Esophagus squamous epithelium (tissue), 5 donors: ENCODE results near the gene PHRF1. TPM values are rescaled to one million over a fixed set of nuclear protein-coding genes. Genes with fewer than 3 reads are reported as not detected.
A peak's percentile ranks its signal among the peaks of the same experiment; 100 is the strongest.

ENCODE experiments used
- DNase-seq: peaks from one replicate; lab custom pipeline; 2025; lab: John Stamatoyannopoulos, UW
- H3K27ac ChIP-seq, 4 donors: fragments of 200-600 bp; sonication (generic); one replicate each; pipeline ENCODE4 v1.5.1; 2016 to 2019; ENCODE audit warnings: mild to moderate bottlenecking in 1 of 4
- H3K27me3 ChIP-seq, 4 donors: fragments of 200-600 bp; sonication (generic); 1 replicate in 3 of 4; 2 replicates in 1 of 4; pipeline versions ENCODE4 v1.5.1 to v1.6.0; 2017 to 2021; ENCODE audit warnings: antibody characterized with exemption in 1 of 4
- H3K36me3 ChIP-seq, 3 donors: fragments of 200-600 bp; sonication (generic); one replicate each; pipeline ENCODE4 v1.5.1; 2016 to 2019
- H3K4me1 ChIP-seq, 3 donors: fragments of 200-600 bp; sonication (generic); one replicate each; pipeline ENCODE4 v1.5.1; 2017 to 2019
- H3K4me3 ChIP-seq, 4 donors: fragments of 200-600 bp; sonication (generic); 1 replicate in 3 of 4; 2 replicates in 1 of 4; pipeline ENCODE4 v1.5.1; 2016 to 2019; ENCODE audit warnings: mild to moderate bottlenecking in 2 of 4, moderate library complexity in 1 of 4
- H3K9me3 ChIP-seq, 3 donors: fragments of 200-600 bp; sonication (generic); one replicate each; pipeline ENCODE4 v1.5.1; 2016 to 2019
- POLR2A ChIP-seq, 4 donors: fragments of 450-650 bp; IDR thresholded peaks; one replicate each; pipeline ENCODE4 v1.6.1; 2017; ENCODE audit warnings: antibody characterized with exemption in 4 of 4, mild to moderate bottlenecking in 4 of 4, moderate library complexity in 3 of 4
- WGBS, 2 donors: methylation state at CpG; one replicate each; pipeline ENCODE4 v1.1.5; 2018; 5-methylcytosine and 5-hydroxymethylcytosine counted together
- intact Hi-C: fragments of 100-400 bp; cut with DNase I; formaldehyde crosslinking; loops from one replicate; pipeline ENCODE4 v1.15.0; 2022
- total RNA-seq, 4 donors: library from RNA; depleted of rRNA; stranded (reverse); fragments of >200 nt; gene quantifications; one replicate each; pipeline ENCODE4 v1.1.0, GENCODE V29; 2016
- TF ChIP-seq, protein P1 (sequence below), 6 experiments: fragments of 450-650 bp in 4 of 6; fragments of 200-600 bp in 2 of 6; sonication (generic) in 2 of 6; IDR thresholded peaks; one replicate each; pipeline ENCODE4 v1.5.1; 2016 to 2019; ENCODE audit warnings: antibody characterized with exemption in 6 of 6, mild to moderate bottlenecking in 4 of 6, moderate library complexity in 4 of 6
- donor health status: DM: yes; HTN: yes; CAD: no.

Gene PHRF1
- total RNA-seq, 4 donors from 2014 or later, result 11.7 to 30.6 (median 24.2) TPM

DNA sequence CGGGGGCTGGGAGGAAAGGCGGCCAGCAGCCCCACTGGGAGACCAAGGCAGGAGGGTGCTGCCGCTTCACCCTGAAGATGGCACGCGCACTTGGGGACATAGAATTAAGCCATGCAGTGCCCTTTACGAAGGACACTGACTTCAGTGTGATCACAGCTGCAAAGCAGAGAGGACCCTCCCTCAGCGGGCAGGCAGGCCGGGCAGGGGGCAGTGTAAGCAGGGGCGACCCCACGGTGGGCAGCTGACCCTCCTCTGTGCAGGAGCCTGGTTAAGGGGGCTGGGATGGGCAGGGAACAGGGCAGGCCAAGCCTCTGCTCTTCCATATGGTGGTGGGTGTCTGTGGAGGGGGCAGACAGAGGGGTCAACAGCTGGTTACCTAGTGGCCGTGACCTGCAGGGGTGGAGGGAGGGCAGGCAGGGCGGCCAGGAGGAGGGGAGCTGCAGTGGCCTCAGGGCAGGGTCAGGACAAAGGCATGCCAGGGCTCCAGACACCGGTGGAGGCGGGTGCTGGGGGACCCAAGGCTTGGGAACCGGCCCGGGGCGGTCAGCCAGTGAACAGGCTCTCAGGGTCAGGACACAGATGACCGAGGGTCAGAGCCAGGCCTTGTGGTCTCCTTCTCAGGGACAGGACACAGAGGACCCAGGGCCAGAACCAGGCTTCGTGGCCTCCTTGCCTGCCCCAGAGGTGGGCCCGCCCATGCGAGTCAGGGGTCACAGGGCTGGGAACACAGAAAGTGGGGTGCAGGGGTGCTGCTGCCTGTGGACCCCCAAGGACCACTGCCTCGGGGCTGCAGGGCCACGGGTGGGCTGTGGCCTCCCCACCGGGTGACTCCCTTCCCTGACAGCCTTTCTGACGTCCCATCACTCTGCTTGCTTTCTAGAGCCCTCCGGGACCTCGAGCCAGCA is 22.9 kb upstream of the PHRF1 start:
- TF ChIP-seq, protein P1, sequence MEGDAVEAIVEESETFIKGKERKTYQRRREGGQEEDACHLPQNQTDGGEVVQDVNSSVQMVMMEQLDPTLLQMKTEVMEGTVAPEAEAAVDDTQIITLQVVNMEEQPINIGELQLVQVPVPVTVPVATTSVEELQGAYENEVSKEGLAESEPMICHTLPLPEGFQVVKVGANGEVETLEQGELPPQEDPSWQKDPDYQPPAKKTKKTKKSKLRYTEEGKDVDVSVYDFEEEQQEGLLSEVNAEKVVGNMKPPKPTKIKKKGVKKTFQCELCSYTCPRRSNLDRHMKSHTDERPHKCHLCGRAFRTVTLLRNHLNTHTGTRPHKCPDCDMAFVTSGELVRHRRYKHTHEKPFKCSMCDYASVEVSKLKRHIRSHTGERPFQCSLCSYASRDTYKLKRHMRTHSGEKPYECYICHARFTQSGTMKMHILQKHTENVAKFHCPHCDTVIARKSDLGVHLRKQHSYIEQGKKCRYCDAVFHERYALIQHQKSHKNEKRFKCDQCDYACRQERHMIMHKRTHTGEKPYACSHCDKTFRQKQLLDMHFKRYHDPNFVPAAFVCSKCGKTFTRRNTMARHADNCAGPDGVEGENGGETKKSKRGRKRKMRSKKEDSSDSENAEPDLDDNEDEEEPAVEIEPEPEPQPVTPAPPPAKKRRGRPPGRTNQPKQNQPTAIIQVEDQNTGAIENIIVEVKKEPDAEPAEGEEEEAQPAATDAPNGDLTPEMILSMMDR (IDR thresholded peaks at IDR 0.05), result no peak
- TF ChIP-seq POLR2A (IDR thresholded peaks at IDR 0.05), result no peak
- intact Hi-C loops, result no loop called here
- Histone ChIP-seq H3K27me3 (peaks cover 0 to 81% (median 3%) of the 10 kb centered on the region in 4 donors), H3K27ac (no peak overlapping the region), H3K9me3 (no peaks in the 10 kb centered on the region), H3K36me3 (no peaks in the 10 kb centered on the region), H3K4me1 (peaks cover 15 to 27% (median 20%) of the 10 kb centered on the region in 3 donors), H3K4me3 (no peak overlapping the region)
- DNase-seq, result no peak
- 72 to 84% methylated on average over 8 to 16 of the region's 27 CpGs for WGBS, 2 donors

DNA sequence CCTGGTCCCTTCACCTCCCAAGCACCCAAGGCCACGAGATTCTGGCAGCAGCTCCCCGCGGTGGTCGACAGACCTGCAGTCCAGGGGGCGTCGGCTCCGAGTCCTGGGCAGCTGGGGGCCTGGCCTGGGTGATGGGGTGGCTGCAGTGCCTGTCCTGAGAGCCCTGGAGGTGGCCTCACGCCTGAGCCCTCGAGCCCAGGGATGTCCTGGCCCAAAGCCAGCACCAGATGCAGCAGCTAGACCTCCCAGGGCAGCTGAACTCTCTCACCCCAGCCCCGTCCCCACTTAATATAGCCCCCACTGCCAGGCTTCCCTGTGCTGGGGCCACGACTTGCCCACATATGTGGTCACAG is 22.3 kb upstream of the PHRF1 start:
- Histone ChIP-seq H3K36me3 (no peaks in the 10 kb centered on the region), H3K4me3 (no peak overlapping the region), H3K9me3 (no peaks in the 10 kb centered on the region), H3K27ac (no peak overlapping the region), H3K4me1 (peaks cover 15 to 27% (median 20%) of the 10 kb centered on the region in 3 donors), H3K27me3 (peaks cover 0 to 88% (median 3%) of the 10 kb centered on the region in 4 donors)
- TF ChIP-seq, protein P1 (IDR thresholded peaks at IDR 0.05), result no peak
- no peak for TF ChIP-seq POLR2A (IDR thresholded peaks at IDR 0.05)
- DNase-seq, result no peak
- intact Hi-C loops, result no loop called here
- WGBS, 2 donors, result no CpG with 5 or more reads among the region's 11 CpGs

GRCh38 chr11:554428-555226 is 21.6 kb upstream of the PHRF1 start:
- no peak for DNase-seq
- Histone ChIP-seq H3K4me1 (peaks cover 15 to 31% (median 20%) of the 10 kb centered on the region in 3 donors), H3K27me3 (peaks cover 0 to 93% (median 3%) of the 10 kb centered on the region in 4 donors), H3K4me3 (peak overlapping the region; percentile 27 to 62 (median 44)), H3K36me3 (no peaks in the 10 kb centered on the region), H3K27ac (no peak overlapping the region), H3K9me3 (no peaks in the 10 kb centered on the region)
- intact Hi-C loops, result loop anchor here (5.0 kb wide), 1 partner anchor 168 kb away; no protein-coding TSS in a partner anchor
- 0% methylated on average over 2 of the region's 60 CpGs; no CpG with 5 or more reads in 1 of the 2 donors for WGBS, 2 donors
- no peak for TF ChIP-seq POLR2A (IDR thresholded peaks at IDR 0.05)
- TF ChIP-seq, protein P1 (IDR thresholded peaks at IDR 0.05), result peak; percentile 52 to 71 (median 64)

- Histone ChIP-seq H3K4me1 (peaks cover 20 to 37% (median 27%) of the 10 kb centered on the region in 3 donors), H3K36me3 (no peaks in the 10 kb centered on the region), H3K27me3 (peaks cover 0 to 92% (median 3%) of the 10 kb centered on the region in 4 donors), H3K27ac (peak overlapping the region in 1 of 4 donors; percentile 9), H3K4me3 (peak overlapping the region; percentile 27 to 62 (median 44)), H3K9me3 (no peaks in the 10 kb centered on the region)
- no peak for DNase-seq
- WGBS, 2 donors, result 0% methylated on average over 6 to 7 of the region's 57 CpGs
- intact Hi-C loops, result loop anchor here (5.0 kb wide), 1 partner anchor 167 kb away; no protein-coding TSS in a partner anchor
- no peak for TF ChIP-seq POLR2A (IDR thresholded peaks at IDR 0.05)
- TF ChIP-seq, protein P1 (IDR thresholded peaks at IDR 0.05), result no peak
These were observed 21.0 kb upstream of the PHRF1 start for GRCh38 chr11:555227-555779.
